Measurements from ENCODE around the gene FRMD5. TPM values are rescaled to one million over a fixed set of nuclear protein-coding genes. Genes with fewer than 3 reads are reported as not detected.
A peak's percentile ranks its signal among the peaks of the same experiment; 100 is the strongest.
"Not testable (repeated sequence)": the region's sequence is repeated elsewhere in the genome, so short reads cannot be mapped to it uniquely, and the experiment has no call there.

The FRMD5 gene
- total and polyA plus RNA-seq, 2 experiments from 2014 or later, result 0.51 to 3.8 TPM

GRCh38 chr15:43867096-43867495 is 328.0 kb downstream of the FRMD5 start:
- whole genome bisulfite sequencing (ENCODE audit: low lambda C conversion rate, missing lambda C conversion rate), result 74% methylated on average over 5 of the region's 5 CpGs
- H2AFZ ChIP-seq, result no peak overlapping the region

GRCh38 chr15:43866636-43867035 is 328.4 kb downstream of the FRMD5 start:
- H4K20me1 ChIP-seq (ENCODE audit: insufficient read depth, poor library complexity, severe bottlenecking); H3K9me3 ChIP-seq (ENCODE audit: low read depth); H3K9me2 ChIP-seq (replicated peaks; ENCODE audit: insufficient read depth); H3K4me3 ChIP-seq; H3K27ac ChIP-seq; H2AFZ ChIP-seq; H3K4me1 ChIP-seq (ENCODE audit: insufficient read depth); H3K27me3 ChIP-seq; H3K4me2 ChIP-seq; H3K36me3 ChIP-seq (replicated peaks; ENCODE audit: insufficient read depth, low read depth); H3K79me2 ChIP-seq; DNase-seq (ENCODE audit: low spot score): not testable (repeated sequence)
- 98% methylated on average over 10 of the region's 10 CpGs for WGBS (ENCODE audit: low lambda C conversion rate, missing lambda C conversion rate)

More at GRCh38 chr15:43867096-43867495, 328.0 kb downstream of the FRMD5 start:
- Histone ChIP-seq H3K36me3 (replicated peaks; ENCODE audit: insufficient read depth, low read depth) (no peaks in the 10 kb centered on the region), H3K4me3 (no peak overlapping the region), H4K20me1 (ENCODE audit: insufficient read depth, poor library complexity, severe bottlenecking) (no peaks in the 10 kb centered on the region), H3K4me2 (no peak overlapping the region), H3K4me1 (ENCODE audit: insufficient read depth) (no peaks in the 10 kb centered on the region), H3K79me2 (no peaks in the 10 kb centered on the region), H3K9me3 (ENCODE audit: low read depth) (no peaks in the 10 kb centered on the region), H3K9me2 (replicated peaks; ENCODE audit: insufficient read depth) (no peaks in the 10 kb centered on the region), H3K27ac (no peak overlapping the region), H3K27me3 (no peaks in the 10 kb centered on the region)
- peak; percentile 39 for DNase-seq (ENCODE audit: low spot score)
- TF ChIP-seq EZH2 (IDR thresholded peaks at IDR 0.05; ENCODE audit: borderline replicate concordance) (no peak), EZH2phosphoT487 (IDR thresholded peaks at IDR 0.05; ENCODE audit: low read depth, severe bottlenecking, unreplicated experiment) (no peak)

- H3K4me3 ChIP-seq, result no peak overlapping the region
- H3K36me3 ChIP-seq (replicated peaks; ENCODE audit: insufficient read depth, low read depth), result no peaks in the 10 kb centered on the region
- no peak overlapping the region for H3K27ac ChIP-seq
- TF ChIP-seq, protein P1, sequence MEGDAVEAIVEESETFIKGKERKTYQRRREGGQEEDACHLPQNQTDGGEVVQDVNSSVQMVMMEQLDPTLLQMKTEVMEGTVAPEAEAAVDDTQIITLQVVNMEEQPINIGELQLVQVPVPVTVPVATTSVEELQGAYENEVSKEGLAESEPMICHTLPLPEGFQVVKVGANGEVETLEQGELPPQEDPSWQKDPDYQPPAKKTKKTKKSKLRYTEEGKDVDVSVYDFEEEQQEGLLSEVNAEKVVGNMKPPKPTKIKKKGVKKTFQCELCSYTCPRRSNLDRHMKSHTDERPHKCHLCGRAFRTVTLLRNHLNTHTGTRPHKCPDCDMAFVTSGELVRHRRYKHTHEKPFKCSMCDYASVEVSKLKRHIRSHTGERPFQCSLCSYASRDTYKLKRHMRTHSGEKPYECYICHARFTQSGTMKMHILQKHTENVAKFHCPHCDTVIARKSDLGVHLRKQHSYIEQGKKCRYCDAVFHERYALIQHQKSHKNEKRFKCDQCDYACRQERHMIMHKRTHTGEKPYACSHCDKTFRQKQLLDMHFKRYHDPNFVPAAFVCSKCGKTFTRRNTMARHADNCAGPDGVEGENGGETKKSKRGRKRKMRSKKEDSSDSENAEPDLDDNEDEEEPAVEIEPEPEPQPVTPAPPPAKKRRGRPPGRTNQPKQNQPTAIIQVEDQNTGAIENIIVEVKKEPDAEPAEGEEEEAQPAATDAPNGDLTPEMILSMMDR (IDR thresholded peaks at IDR 0.05; ENCODE audit: poor library complexity), result no peak
- TF ChIP-seq EZH2 (IDR thresholded peaks at IDR 0.05; ENCODE audit: borderline replicate concordance) (no peak), EZH2phosphoT487 (IDR thresholded peaks at IDR 0.05; ENCODE audit: low read depth, severe bottlenecking, unreplicated experiment) (no peak)
- WGBS (ENCODE audit: low lambda C conversion rate, missing lambda C conversion rate), result 82% methylated on average over 4 of the region's 4 CpGs
- no peak overlapping the region for H2AFZ ChIP-seq
- H3K4me1 ChIP-seq (ENCODE audit: insufficient read depth), result no peaks in the 10 kb centered on the region
- no peak overlapping the region for H3K4me2 ChIP-seq
- H3K79me2 ChIP-seq, result no peaks in the 10 kb centered on the region
- no peak for DNase-seq (ENCODE audit: low spot score)
- no peaks in the 10 kb centered on the region for H3K9me3 ChIP-seq (ENCODE audit: low read depth)
- no peaks in the 10 kb centered on the region for H3K9me2 ChIP-seq (replicated peaks; ENCODE audit: insufficient read depth)
- no peaks in the 10 kb centered on the region for H3K27me3 ChIP-seq
- no peaks in the 10 kb centered on the region for H4K20me1 ChIP-seq (ENCODE audit: insufficient read depth, poor library complexity, severe bottlenecking)
These were observed 335.5 kb downstream of the FRMD5 start for GRCh38 chr15:43859546-43859945.

DNA sequence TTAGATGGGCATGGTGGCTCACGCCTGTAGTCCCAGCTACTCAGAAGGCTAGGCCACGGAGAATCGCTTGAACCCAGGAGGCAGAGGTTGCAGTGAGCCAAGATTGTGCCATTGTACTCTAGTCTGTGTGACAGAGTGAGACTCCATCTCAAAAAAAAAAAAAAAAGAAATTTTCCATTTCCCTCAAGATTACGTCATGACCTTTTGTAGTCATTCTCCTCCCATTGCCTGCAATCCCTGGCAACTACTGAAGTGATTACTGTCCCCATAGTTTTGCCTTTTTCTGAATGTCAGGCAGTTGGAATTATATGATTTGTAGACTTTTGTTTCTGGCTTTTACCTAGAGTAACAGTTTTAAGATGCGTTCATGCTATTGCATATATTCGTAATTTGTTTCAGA is 340.3 kb downstream of the FRMD5 start:
- Histone ChIP-seq H3K27me3 (no peaks in the 10 kb centered on the region), H3K27ac (no peak overlapping the region), H3K4me1 (ENCODE audit: insufficient read depth) (no peaks in the 10 kb centered on the region), H3K4me2 (no peak overlapping the region), H3K9me3 (ENCODE audit: low read depth) (no peaks in the 10 kb centered on the region), H2AFZ (no peak overlapping the region), H3K36me3 (replicated peaks; ENCODE audit: insufficient read depth, low read depth) (no peaks in the 10 kb centered on the region), H3K79me2 (no peaks in the 10 kb centered on the region), H3K9me2 (replicated peaks; ENCODE audit: insufficient read depth) (no peaks in the 10 kb centered on the region), H3K4me3 (no peak overlapping the region), H4K20me1 (ENCODE audit: insufficient read depth, poor library complexity, severe bottlenecking) (no peaks in the 10 kb centered on the region)
- DNase-seq (ENCODE audit: low spot score), result no peak
- TF ChIP-seq, protein P1 (IDR thresholded peaks at IDR 0.05; ENCODE audit: poor library complexity), result no peak
- TF ChIP-seq EZH2phosphoT487 (IDR thresholded peaks at IDR 0.05; ENCODE audit: low read depth, severe bottlenecking, unreplicated experiment), result no peak
- TF ChIP-seq EZH2 (IDR thresholded peaks at IDR 0.05; ENCODE audit: borderline replicate concordance), result no peak
- WGBS (ENCODE audit: low lambda C conversion rate, missing lambda C conversion rate), result 96% methylated on average over 6 of the region's 6 CpGs
